ENCODE data around the gene METTL16.

Gene METTL16

GRCh38 chr17:2368359-2368758, 143.3 kb downstream of the METTL16 start:
- Histone ChIP-seq H3K9me3 (ENCODE audit: control insufficient read depth, low read length) (no peaks in the 10 kb centered on the region), H3K4me1 (ENCODE audit: control insufficient read depth, insufficient read depth, low read length) (no peaks in the 10 kb centered on the region), H3K36me3 (ENCODE audit: control insufficient read depth, insufficient read depth, low read length) (no peaks in the 10 kb centered on the region)

GRCh38 chr17:2366747-2367494, 144.8 kb downstream of the METTL16 start:
- Histone ChIP-seq H3K4me3 (ENCODE audit: low read length) (no peak overlapping the region), H3K9me3 (ENCODE audit: control insufficient read depth, low read length) (no peaks in the 10 kb centered on the region), H3K4me1 (ENCODE audit: control insufficient read depth, insufficient read depth, low read length) (no peaks in the 10 kb centered on the region), H3K27me3 (ENCODE audit: control insufficient read depth, insufficient read depth, low read length) (no peaks in the 10 kb centered on the region), H3K9ac (ENCODE audit: low read length) (no peak overlapping the region), H3K36me3 (ENCODE audit: control insufficient read depth, insufficient read depth, low read length) (no peaks in the 10 kb centered on the region)

More at GRCh38 chr17:2368359-2368758, 143.3 kb downstream of the METTL16 start:
- H3K27me3 ChIP-seq (ENCODE audit: control insufficient read depth, insufficient read depth, low read length), result no peaks in the 10 kb centered on the region
- H3K9ac ChIP-seq (ENCODE audit: low read length), result no peak overlapping the region
- no peak overlapping the region for H3K4me3 ChIP-seq (ENCODE audit: low read length)
